Left lobe of liver (tissue), 2 donors: ENCODE data around the gene P2RY2. TPM values are rescaled to one million over a fixed set of nuclear protein-coding genes. Genes with fewer than 3 reads are reported as not detected.

Experiments
- ATAC-seq: fragments of 200-7000 bp; cut with Tn5 transposase; one replicate; pipeline ENCODE4 v1.9.1; 2020; ENCODE audit warnings: mild to moderate bottlenecking, moderate library complexity
- DNase-seq: peaks from one replicate; pipeline ENCODE4 v3.0.0-alpha.2; 2020; ENCODE audit warnings: low spot score
- total RNA-seq: library from RNA; stranded (reverse); gene quantifications from one replicate; pipeline ENCODE4 v1.2.1, GENCODE V29; 2021
- donor health status: DM: no; HTN: no; CAD: no; lungs with moderate emphysema.
- donor health status: DM: no; HTN: yes; CAD: no.

P2RY2 gene
- 6.0 TPM for total RNA-seq

- ATAC-seq, result peak; percentile 90
Observed at GRCh38 chr11:73218106-73218829, at the start of gene P2RY2. TSS of gene P2RY2 (plus strand) at chr11:73218281. CDS start at chr11:73234160, 15,879 bp downstream.

GRCh38 chr11:73168925-73169579 lies 49.0 kb upstream of the P2RY2 start:
- ATAC-seq, result no peak
- no peak for DNase-seq

More at GRCh38 chr11:73218106-73218829, at the start of gene P2RY2:
- DNase-seq, result peak; percentile 96

GRCh38 chr11:73170140-73170539 lies 47.9 kb upstream of the P2RY2 start:
- no peak for DNase-seq
- no peak for ATAC-seq

- DNase-seq (no peak), ATAC-seq (no peak)
Observed at GRCh38 chr11:73171436-73172161, 46.5 kb upstream of the P2RY2 start.

- no peak for DNase-seq
- no peak for ATAC-seq
Observed at GRCh38 chr11:73172992-73173656, 45.0 kb upstream of the P2RY2 start.

- ATAC-seq, result peak; percentile 88
- peak; percentile 94 for DNase-seq
Observed at GRCh38 chr11:73173755-73174494, 44.2 kb upstream of the P2RY2 start.

DNA sequence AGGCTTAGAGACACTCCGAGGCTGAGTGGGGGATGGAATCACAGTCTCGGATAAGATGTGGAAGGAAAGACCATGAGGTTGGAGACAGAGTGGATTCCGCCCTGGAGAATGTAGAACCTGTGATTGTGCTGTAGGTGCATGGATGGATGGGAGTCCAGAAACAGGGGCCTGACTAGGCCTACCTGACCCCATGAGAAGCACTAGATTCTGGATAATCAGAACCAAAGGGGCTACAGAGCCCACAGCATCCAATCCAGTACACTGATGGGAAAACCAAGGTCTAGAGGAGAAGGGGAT lies 43.6 kb upstream of the P2RY2 start:
- DNase-seq, result no peak
- no peak for ATAC-seq

GRCh38 chr11:73175551-73176144 lies 42.4 kb upstream of the P2RY2 start:
- no peak for DNase-seq
- ATAC-seq, result peak; percentile 37

DNA sequence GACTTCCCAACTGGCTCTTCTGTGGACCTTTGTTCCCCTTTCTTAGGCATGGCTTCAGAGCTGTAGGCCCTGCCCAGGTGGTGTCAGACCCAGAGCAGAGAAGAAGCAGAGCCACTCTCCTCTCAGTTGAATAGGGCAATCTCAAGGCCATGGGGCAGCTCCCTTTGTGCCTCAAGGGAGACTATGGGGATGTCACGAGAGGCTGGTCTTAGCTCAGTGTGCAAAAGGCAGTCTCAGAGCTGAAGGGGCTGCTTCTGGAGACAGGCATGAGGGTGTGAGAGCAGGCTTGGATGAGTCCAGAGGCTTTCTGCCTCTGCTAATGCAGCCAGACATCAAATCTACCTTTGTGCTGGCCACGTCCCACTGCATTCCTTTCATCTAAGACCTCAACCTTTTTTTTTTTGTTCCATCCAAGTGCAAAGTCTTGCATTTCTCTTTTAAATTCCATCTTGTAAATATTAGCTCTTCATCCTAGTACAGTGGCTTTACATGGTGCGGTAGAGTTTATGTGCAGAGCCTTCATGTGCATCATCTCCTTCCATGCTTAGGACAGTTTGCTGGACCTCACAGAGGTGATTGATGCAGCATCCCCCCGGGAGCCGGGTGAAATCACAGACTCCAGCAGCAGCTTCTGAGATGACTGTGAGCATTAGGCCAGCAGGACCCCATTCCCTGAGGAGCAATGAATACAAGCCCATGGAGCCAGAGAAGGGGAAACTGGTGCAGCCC lies 41.8 kb upstream of the P2RY2 start:
- DNase-seq (no peak), ATAC-seq (no peak)

DNA sequence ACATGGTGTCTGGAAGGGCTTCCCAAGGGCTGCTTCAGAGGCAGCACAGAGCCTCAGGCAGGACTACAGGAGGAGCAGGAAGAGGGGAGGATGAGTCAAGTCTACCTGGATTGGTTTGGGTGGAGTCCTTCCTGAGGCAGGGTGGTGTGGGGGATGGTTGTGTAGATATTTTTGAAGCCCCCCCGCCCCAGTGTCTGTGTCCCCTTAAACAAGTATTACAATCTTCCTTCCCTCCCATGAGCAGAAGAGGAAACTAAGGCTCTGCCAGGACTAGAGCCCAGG lies 41.3 kb upstream of the P2RY2 start:
- DNase-seq, result no peak
- no peak for ATAC-seq

DNA sequence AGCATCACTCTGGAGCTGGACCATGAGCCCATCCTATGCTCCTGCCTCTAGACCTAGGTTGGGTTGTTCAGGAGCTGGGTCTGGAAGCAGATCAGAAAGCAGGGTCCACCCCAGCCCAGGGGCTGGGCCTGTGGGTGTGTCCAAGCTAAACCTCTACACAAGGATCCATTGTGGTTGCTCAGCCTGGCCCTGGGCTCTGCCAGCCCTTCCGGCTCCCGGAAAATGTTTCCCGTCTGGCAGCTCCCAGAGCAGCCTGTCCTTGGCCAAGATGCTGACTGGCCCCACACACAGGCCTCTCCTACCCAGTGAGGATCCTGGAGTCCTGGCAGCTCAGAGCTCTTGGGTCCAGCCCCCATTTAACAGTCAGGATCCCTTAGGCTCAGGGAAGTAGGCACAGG lies 40.7 kb upstream of the P2RY2 start:
- ATAC-seq (no peak), DNase-seq (no peak)

GRCh38 chr11:73177778-73178539 lies 40.1 kb upstream of the P2RY2 start:
- peak; percentile 83 for DNase-seq
- peak; percentile 77 for ATAC-seq

DNA sequence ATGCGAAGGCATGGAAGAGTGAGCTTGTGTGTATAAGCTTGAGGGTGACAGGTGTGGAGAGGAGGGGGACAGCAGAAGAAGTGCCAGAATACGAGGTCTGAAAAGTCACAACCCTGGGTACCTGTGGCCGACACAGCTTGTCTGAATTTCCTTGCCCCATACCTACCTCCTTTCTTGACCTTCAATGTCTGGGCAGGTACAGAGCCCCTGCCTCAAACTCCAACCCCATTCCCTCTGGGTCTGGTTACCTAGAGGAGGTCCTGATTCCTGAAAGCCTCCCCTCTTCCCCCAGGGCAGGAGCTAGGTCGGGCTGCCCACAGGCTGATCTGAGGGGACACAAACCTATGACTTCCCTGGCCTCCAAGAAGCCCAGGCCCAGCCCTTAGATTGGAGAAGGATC lies 39.4 kb upstream of the P2RY2 start:
- no peak for DNase-seq
- ATAC-seq, result no peak

- DNase-seq, result no peak
- peak; percentile 15 for ATAC-seq
Observed at GRCh38 chr11:73182824-73183321, 35.2 kb upstream of the P2RY2 start.

- ATAC-seq (peak; percentile 96), DNase-seq (peak; percentile 70)
Observed at GRCh38 chr11:73184953-73185671, 33.0 kb upstream of the P2RY2 start.

- DNase-seq (no peak), ATAC-seq (no peak)
Observed at GRCh38 chr11:73185680-73186293, 32.3 kb upstream of the P2RY2 start.

GRCh38 chr11:73186294-73186850 lies 31.7 kb upstream of the P2RY2 start:
- ATAC-seq, result no peak
- DNase-seq, result no peak

DNA sequence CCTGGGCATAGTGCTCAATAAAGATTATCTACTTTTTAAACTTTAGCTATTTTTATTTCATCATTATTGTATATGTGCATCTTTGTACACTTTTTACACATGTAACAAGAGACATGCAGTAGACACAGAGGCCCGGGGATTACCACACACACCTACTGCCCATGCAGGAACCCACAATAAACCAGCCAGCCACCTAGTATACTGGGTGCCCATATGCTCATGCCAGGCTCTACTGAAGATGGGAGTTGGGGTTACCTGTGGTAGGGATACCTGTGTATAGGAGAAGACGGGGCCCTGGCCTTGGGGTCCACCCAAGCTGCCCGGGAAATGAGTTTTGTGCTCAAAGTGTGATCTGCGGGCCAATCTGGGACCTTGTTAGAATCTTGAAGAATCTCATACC lies 31.2 kb upstream of the P2RY2 start:
- DNase-seq (no peak), ATAC-seq (no peak)
